Memory B cell (primary cell): ENCODE data around the gene ZNF37A.
"Not testable (repeated sequence)": the region's sequence is repeated elsewhere in the genome, so short reads cannot be mapped to it uniquely, and the experiment has no call there.

Source experiments
- ATAC-seq: fragments of 150-1000 bp; cut with Tn5 transposase; 2 replicates; pipeline ENCODE4 v1.10.0; 2021; ENCODE audit warnings: low read depth, mild to moderate bottlenecking, moderate library complexity
- DNase-seq, 2 donors: peaks; one replicate each; pipeline ENCODE4 v3.0.0; 2022; ENCODE audit warnings: low spot score in 2 of 2
- H3K27ac Mint-ChIP-seq: one replicate; pipeline ENCODE4 v1.8.0; 2022; ENCODE audit warnings: mild to moderate bottlenecking, moderate library complexity, mixed read lengths
- H3K27me3 Mint-ChIP-seq: one replicate; pipeline ENCODE4 v1.8.0; 2022; ENCODE audit warnings: mixed read lengths
- H3K36me3 Mint-ChIP-seq: one replicate; pipeline ENCODE4 v1.8.0; 2022; ENCODE audit warnings: mild to moderate bottlenecking, mixed read lengths
- H3K4me1 Mint-ChIP-seq: one replicate; pipeline ENCODE4 v1.8.0; 2022; ENCODE audit warnings: mixed read lengths
- H3K4me3 Mint-ChIP-seq: one replicate; pipeline ENCODE4 v1.8.0; 2022; ENCODE audit warnings: mild to moderate bottlenecking, moderate library complexity, mixed read lengths
- H3K9me3 Mint-ChIP-seq: one replicate; pipeline ENCODE4 v1.8.0; 2022; ENCODE audit warnings: mixed read lengths

ZNF37A gene

GRCh38 chr10:38103756-38104155, 9.6 kb downstream of the ZNF37A start:
- Mint-ChIP-seq H3K4me1 (peaks cover 3% of the 10 kb centered on the region), H3K27ac (peak overlapping the region; percentile 63), H3K4me3 (no peak overlapping the region), H3K9me3 (peaks cover 27% of the 10 kb centered on the region), H3K27me3 (no peaks in the 10 kb centered on the region), H3K36me3 (peaks cover 74% of the 10 kb centered on the region)
- no peak for DNase-seq
- ATAC-seq = peak; percentile 54

GRCh38 chr10:38112159-38112558, 18.0 kb downstream of the ZNF37A start:
- Mint-ChIP-seq H3K27ac (no peak overlapping the region), H3K4me3 (no peak overlapping the region)

GRCh38 chr10:38118072-38118807, 24.1 kb downstream of the ZNF37A start:
- H3K9me3 Mint-ChIP-seq = peaks cover 23% of the 10 kb centered on the region

More at GRCh38 chr10:38112159-38112558, 18.0 kb downstream of the ZNF37A start:
- Mint-ChIP-seq H3K4me1 (peaks cover 3% of the 10 kb centered on the region), H3K9me3 (peaks cover 29% of the 10 kb centered on the region), H3K36me3 (peaks cover 62% of the 10 kb centered on the region), H3K27me3 (no peaks in the 10 kb centered on the region)
- no peak for DNase-seq
- no peak for ATAC-seq

GRCh38 chr10:38119038-38119437, 24.9 kb downstream of the ZNF37A start:
- Mint-ChIP-seq H3K27me3 (no peaks in the 10 kb centered on the region), H3K36me3 (peaks cover 52% of the 10 kb centered on the region), H3K27ac (no peak overlapping the region), H3K9me3 (peaks cover 23% of the 10 kb centered on the region), H3K4me1 (no peaks in the 10 kb centered on the region), H3K4me3 (no peak overlapping the region)
- DNase-seq = no peak
- no peak for ATAC-seq

More at GRCh38 chr10:38118072-38118807, 24.1 kb downstream of the ZNF37A start:
- Mint-ChIP-seq H3K36me3 (peaks cover 54% of the 10 kb centered on the region), H3K4me3 (no peak overlapping the region), H3K27ac (no peak overlapping the region), H3K27me3 (no peaks in the 10 kb centered on the region), H3K4me1 (no peaks in the 10 kb centered on the region)
- DNase-seq (no peak), ATAC-seq (no peak)

- peaks cover 7% of the 10 kb centered on the region for H3K36me3 Mint-ChIP-seq
- no peak for DNase-seq
- ATAC-seq = no peak
- no peaks in the 10 kb centered on the region for H3K27me3 Mint-ChIP-seq
- H3K27ac Mint-ChIP-seq = no peak overlapping the region
- H3K4me1 Mint-ChIP-seq = no peaks in the 10 kb centered on the region
- peaks cover 34% of the 10 kb centered on the region for H3K9me3 Mint-ChIP-seq
- H3K4me3 Mint-ChIP-seq = no peak overlapping the region
Measured at GRCh38 chr10:38127812-38128211, 33.7 kb downstream of the ZNF37A start.

GRCh38 chr10:38143587-38143986, 49.5 kb downstream of the ZNF37A start:
- H3K27ac Mint-ChIP-seq = no peak overlapping the region
- H3K4me3 Mint-ChIP-seq = no peak overlapping the region
- no peaks in the 10 kb centered on the region for H3K4me1 Mint-ChIP-seq
- no peaks in the 10 kb centered on the region for H3K27me3 Mint-ChIP-seq
- H3K9me3 Mint-ChIP-seq = no peaks in the 10 kb centered on the region
- ATAC-seq (no peak), DNase-seq (no peak)
- no peaks in the 10 kb centered on the region for H3K36me3 Mint-ChIP-seq

- H3K27ac Mint-ChIP-seq = no peak overlapping the region
- H3K4me3 Mint-ChIP-seq = no peak overlapping the region
- no peak for DNase-seq
- H3K4me1 Mint-ChIP-seq = no peaks in the 10 kb centered on the region
- H3K36me3 Mint-ChIP-seq = no peaks in the 10 kb centered on the region
- ATAC-seq = no peak
- H3K9me3 Mint-ChIP-seq = no peaks in the 10 kb centered on the region
- H3K27me3 Mint-ChIP-seq = no peaks in the 10 kb centered on the region
Measured at GRCh38 chr10:38146579-38147333, 52.6 kb downstream of the ZNF37A start.

- Mint-ChIP-seq H3K9me3 (no peaks in the 10 kb centered on the region), H3K36me3 (no peaks in the 10 kb centered on the region), H3K4me3 (no peak overlapping the region), H3K27ac (no peak overlapping the region), H3K27me3 (no peaks in the 10 kb centered on the region), H3K4me1 (no peaks in the 10 kb centered on the region)
- no peak for DNase-seq
- ATAC-seq = no peak
Measured at GRCh38 chr10:38147686-38148085, 53.5 kb downstream of the ZNF37A start.

GRCh38 chr10:38150891-38151463, 56.8 kb downstream of the ZNF37A start:
- not testable (repeated sequence) for H3K36me3 Mint-ChIP-seq, DNase-seq, ATAC-seq, H3K27me3 Mint-ChIP-seq, H3K4me3 Mint-ChIP-seq, H3K9me3 Mint-ChIP-seq, H3K27ac Mint-ChIP-seq, H3K4me1 Mint-ChIP-seq

- no peak for ATAC-seq
- peaks cover 4% of the 10 kb centered on the region for H3K36me3 Mint-ChIP-seq
- no peak overlapping the region for H3K4me3 Mint-ChIP-seq
- H3K4me1 Mint-ChIP-seq = no peaks in the 10 kb centered on the region
- H3K27me3 Mint-ChIP-seq = peaks cover 3% of the 10 kb centered on the region
- DNase-seq = no peak
- peaks cover 11% of the 10 kb centered on the region for H3K9me3 Mint-ChIP-seq
- H3K27ac Mint-ChIP-seq = no peak overlapping the region
Measured at GRCh38 chr10:38156416-38157269, 62.5 kb downstream of the ZNF37A start.

- Mint-ChIP-seq H3K27me3 (peaks cover 3% of the 10 kb centered on the region), H3K4me3 (no peak overlapping the region), H3K36me3 (peaks cover 4% of the 10 kb centered on the region), H3K4me1 (no peaks in the 10 kb centered on the region), H3K9me3 (peaks cover 15% of the 10 kb centered on the region), H3K27ac (no peak overlapping the region)
- DNase-seq (no peak), ATAC-seq (no peak)
Measured at GRCh38 chr10:38157270-38157685, 63.1 kb downstream of the ZNF37A start.

GRCh38 chr10:38159004-38159403, 64.9 kb downstream of the ZNF37A start:
- Mint-ChIP-seq H3K4me1 (no peaks in the 10 kb centered on the region), H3K27ac (no peak overlapping the region), H3K4me3 (no peak overlapping the region), H3K36me3 (peaks cover 4% of the 10 kb centered on the region), H3K27me3 (peaks cover 3% of the 10 kb centered on the region), H3K9me3 (peaks cover 15% of the 10 kb centered on the region)
- no peak for ATAC-seq
- DNase-seq = no peak

GRCh38 chr10:38163617-38164016, 69.5 kb downstream of the ZNF37A start:
- Mint-ChIP-seq H3K36me3 (peaks cover 4% of the 10 kb centered on the region), H3K4me3 (no peak overlapping the region), H3K9me3 (peaks cover 12% of the 10 kb centered on the region), H3K27me3 (peaks cover 4% of the 10 kb centered on the region), H3K27ac (no peak overlapping the region), H3K4me1 (no peaks in the 10 kb centered on the region)
- ATAC-seq = no peak
- no peak for DNase-seq
